ENCODE measurements around the gene SYNDIG1L. TPM values are rescaled to one million over a fixed set of nuclear protein-coding genes. Genes with fewer than 3 reads are reported as not detected.
"Not testable (repeated sequence)": the region's sequence is repeated elsewhere in the genome, so short reads cannot be mapped to it uniquely, and the experiment has no call there.

The SYNDIG1L gene
- total RNA-seq, 4 donors from 2014 or later = 0.13 to 0.69 (median 0.33) TPM

GRCh38 chr14:74459289-74459946, 33.4 kb upstream of the SYNDIG1L start:
- TF ChIP-seq POLR2A (IDR thresholded peaks at IDR 0.05) (no peak), CTCF (IDR thresholded peaks at IDR 0.05) (no peak)
- H3K4me3 ChIP-seq (ENCODE audit: low read depth, poor library complexity, severe bottlenecking) = no peak overlapping the region
- intact Hi-C loops (cut with DNase I; ENCODE audit: low total_unique reads) = no loop called here
- 59 to 66% methylated on average over 8 to 10 of the region's 10 CpGs for whole genome bisulfite sequencing, 2 donors
- peak in 1 of 2 donors; percentile 81 for DNase-seq (ENCODE audit: low spot score in 2 of 2)

DNA sequence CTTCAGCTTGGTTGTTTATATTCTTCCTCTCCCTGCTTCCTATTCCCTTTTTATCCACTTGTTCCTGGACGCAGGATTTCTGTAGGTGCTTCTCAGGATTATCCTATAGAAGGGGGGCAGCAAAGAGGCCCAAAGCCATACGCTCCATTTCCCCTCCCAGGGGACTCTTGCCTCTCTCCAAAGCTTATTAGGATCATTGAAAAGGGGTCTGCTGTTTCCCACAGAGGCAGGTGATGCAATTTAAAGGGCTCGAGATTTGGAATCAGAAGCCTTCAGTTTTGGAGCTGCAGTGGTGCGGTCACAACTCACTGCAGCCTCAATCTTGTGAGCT, 31.5 kb upstream of the SYNDIG1L start:
- WGBS, 2 donors = 86 to 88% methylated on average over 4 of the region's 4 CpGs
- TF ChIP-seq POLR2A (IDR thresholded peaks at IDR 0.05) = no peak
- no peak for TF ChIP-seq CTCF (IDR thresholded peaks at IDR 0.05)
- intact Hi-C loops (cut with DNase I; ENCODE audit: low total_unique reads) = no loop called here
- no peak overlapping the region for H3K4me3 ChIP-seq (ENCODE audit: low read depth, poor library complexity, severe bottlenecking)
- peak in 1 of 2 donors; percentile 6 for DNase-seq (ENCODE audit: low spot score in 2 of 2)

DNA sequence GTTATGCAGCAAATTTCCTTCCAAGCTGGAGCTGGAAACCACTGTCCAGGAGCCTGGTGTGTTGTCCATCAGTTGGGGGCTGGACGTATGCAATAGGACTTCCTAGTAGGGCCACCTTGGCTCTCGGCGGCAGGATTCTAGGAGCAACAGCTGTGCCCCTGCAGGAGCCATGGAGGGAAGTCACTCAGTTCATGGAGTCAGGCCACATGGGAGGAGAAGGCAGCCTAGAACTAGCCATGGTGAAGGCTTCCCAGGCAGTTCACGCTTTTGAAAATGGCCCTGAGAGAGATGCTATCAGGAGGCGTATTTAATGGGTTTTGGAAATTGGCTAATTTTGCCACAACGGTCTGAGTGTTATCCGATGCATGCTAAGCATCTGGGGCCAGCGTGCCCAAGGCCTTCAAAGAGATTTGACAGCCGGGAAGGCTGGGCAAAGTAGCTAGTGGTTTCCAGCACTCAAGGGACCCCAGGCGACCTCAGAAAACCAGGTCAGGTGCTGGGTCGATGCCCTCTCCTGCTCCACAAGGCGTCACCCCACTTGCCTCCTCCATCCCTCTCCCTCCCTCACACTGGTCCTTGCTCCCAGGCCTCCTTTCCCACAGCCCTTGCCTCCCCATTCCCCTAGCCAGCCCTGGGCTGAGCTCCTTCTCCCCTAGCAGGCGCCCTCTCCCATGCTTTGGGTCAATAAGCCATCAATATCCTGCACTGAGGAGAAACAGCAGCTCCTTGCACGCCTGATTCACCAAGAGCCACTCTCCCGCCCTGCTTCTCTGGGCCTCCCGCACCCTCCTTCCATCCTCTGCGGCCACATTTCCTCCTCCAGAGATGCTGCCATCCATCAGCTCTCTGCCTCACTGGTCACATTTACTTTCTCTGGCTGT, 30.9 kb upstream of the SYNDIG1L start:
- H3K4me3 ChIP-seq (ENCODE audit: low read depth, poor library complexity, severe bottlenecking) = no peak overlapping the region
- peak in 1 of 2 donors; percentile 36 for DNase-seq (ENCODE audit: low spot score in 2 of 2)
- TF ChIP-seq POLR2A (IDR thresholded peaks at IDR 0.05) = no peak
- TF ChIP-seq CTCF (IDR thresholded peaks at IDR 0.05) = no peak
- WGBS, 2 donors = 88 to 89% methylated on average over 17 of the region's 17 CpGs
- intact Hi-C loops (cut with DNase I; ENCODE audit: low total_unique reads) = no loop called here

- intact Hi-C loops (cut with DNase I; ENCODE audit: low total_unique reads); H3K4me3 ChIP-seq (ENCODE audit: low read depth, poor library complexity, severe bottlenecking): not testable (repeated sequence)
- 75 to 76% methylated on average over 5 of the region's 5 CpGs for WGBS, 2 donors
- peak in 1 of 2 donors; percentile 26 for DNase-seq (ENCODE audit: low spot score in 2 of 2)
Measured at GRCh38 chr14:74454397-74454796, 28.4 kb upstream of the SYNDIG1L start.

- H3K4me3 ChIP-seq (ENCODE audit: low read depth, poor library complexity, severe bottlenecking) = no peak overlapping the region
- 33 to 37% methylated on average over 3 of the region's 3 CpGs for WGBS, 2 donors
- DNase-seq (ENCODE audit: low spot score in 2 of 2) = peak in 1 of 2 donors; percentile 21
- TF ChIP-seq POLR2A (IDR thresholded peaks at IDR 0.05) (no peak), CTCF (IDR thresholded peaks at IDR 0.05) (no peak)
- intact Hi-C loops (cut with DNase I; ENCODE audit: low total_unique reads) = no loop called here
Measured at GRCh38 chr14:74444866-74445265, 18.9 kb upstream of the SYNDIG1L start.

DNA sequence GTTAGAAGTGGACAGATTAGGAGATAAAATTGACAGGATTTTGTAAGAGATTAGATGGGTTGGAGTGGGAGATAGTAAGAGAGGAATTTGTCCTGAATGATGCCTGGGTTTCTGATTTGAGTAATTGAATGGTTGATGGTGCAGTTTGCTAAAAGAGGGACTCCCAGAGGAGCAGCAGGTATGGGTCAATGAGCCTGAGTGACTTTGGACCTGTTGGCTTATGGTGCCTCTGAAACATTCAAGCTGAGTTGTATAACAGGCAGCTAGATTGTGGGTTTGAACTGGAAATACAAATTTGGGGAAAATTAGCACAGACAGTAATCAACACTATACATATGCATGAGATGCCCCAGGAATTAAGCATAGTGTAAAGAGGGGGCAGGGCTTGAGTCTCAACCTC, 16.7 kb upstream of the SYNDIG1L start:
- no peak overlapping the region for H3K4me3 ChIP-seq (ENCODE audit: low read depth, poor library complexity, severe bottlenecking)
- TF ChIP-seq POLR2A (IDR thresholded peaks at IDR 0.05) (no peak), CTCF (IDR thresholded peaks at IDR 0.05) (no peak)
- intact Hi-C loops (cut with DNase I; ENCODE audit: low total_unique reads) = no loop called here
- DNase-seq (ENCODE audit: low spot score in 2 of 2) = no peak

Data from lower leg skin (tissue), 4 donors.